Measurements from ENCODE around the gene MPP3.
A peak's percentile ranks its signal among the peaks of the same experiment; 100 is the strongest.

Gene MPP3

GRCh38 chr17:43760254-43760852 lies 72.6 kb downstream of the MPP3 start:
- H3K4me3 ChIP-seq (ENCODE audit: low read depth, low read length): no peak overlapping the region
- TF ChIP-seq CTCF (IDR thresholded peaks at IDR 0.05; ENCODE audit: low read depth, low read length): peak; percentile 96

GRCh38 chr17:43759836-43760235 lies 73.1 kb downstream of the MPP3 start:
- no peak for TF ChIP-seq CTCF (IDR thresholded peaks at IDR 0.05; ENCODE audit: low read depth, low read length)
- no peak overlapping the region for H3K4me3 ChIP-seq (ENCODE audit: low read depth, low read length)

- no peak for TF ChIP-seq CTCF (IDR thresholded peaks at IDR 0.05; ENCODE audit: low read depth, low read length)
- H3K4me3 ChIP-seq (ENCODE audit: low read depth, low read length): no peak within 1 kb of the TSS
Measured at GRCh38 chr17:43758497-43759174, 74.3 kb downstream of the MPP3 start, which contains the start of gene SOST. TSS of gene SOST (minus strand) at chr17:43758791. CDS start at chr17:43758741, 50 bp downstream.

GRCh38 chr17:43758086-43758485 lies 74.9 kb downstream of the MPP3 start:
- TF ChIP-seq CTCF (IDR thresholded peaks at IDR 0.05; ENCODE audit: low read depth, low read length): no peak
- H3K4me3 ChIP-seq (ENCODE audit: low read depth, low read length): no peak overlapping the region

- no peak overlapping the region for H3K4me3 ChIP-seq (ENCODE audit: low read depth, low read length)
- TF ChIP-seq CTCF (IDR thresholded peaks at IDR 0.05; ENCODE audit: low read depth, low read length): no peak
Measured at GRCh38 chr17:43757171-43757660, 75.7 kb downstream of the MPP3 start.

GRCh38 chr17:43756201-43756600 lies 76.7 kb downstream of the MPP3 start:
- no peak overlapping the region for H3K4me3 ChIP-seq (ENCODE audit: low read depth, low read length)
- TF ChIP-seq CTCF (IDR thresholded peaks at IDR 0.05; ENCODE audit: low read depth, low read length): no peak

GRCh38 chr17:43755389-43755875 lies 77.5 kb downstream of the MPP3 start:
- TF ChIP-seq CTCF (IDR thresholded peaks at IDR 0.05; ENCODE audit: low read depth, low read length): no peak
- H3K4me3 ChIP-seq (ENCODE audit: low read depth, low read length): peak overlapping the region; percentile 18; the same call in 1 of the 2 replicates

All from WI38 (cell line).